OCI-M2 (cell line): ENCODE results near the gene FKTN.
A peak's percentile ranks its signal among the peaks of the same experiment; 100 is the strongest.

ENCODE experiments used
- DNase-seq: peaks from one replicate; lab custom pipeline; 2025; ENCODE audit not compliant: unreplicated experiment; lab: John Stamatoyannopoulos, UW

FKTN gene

DNA sequence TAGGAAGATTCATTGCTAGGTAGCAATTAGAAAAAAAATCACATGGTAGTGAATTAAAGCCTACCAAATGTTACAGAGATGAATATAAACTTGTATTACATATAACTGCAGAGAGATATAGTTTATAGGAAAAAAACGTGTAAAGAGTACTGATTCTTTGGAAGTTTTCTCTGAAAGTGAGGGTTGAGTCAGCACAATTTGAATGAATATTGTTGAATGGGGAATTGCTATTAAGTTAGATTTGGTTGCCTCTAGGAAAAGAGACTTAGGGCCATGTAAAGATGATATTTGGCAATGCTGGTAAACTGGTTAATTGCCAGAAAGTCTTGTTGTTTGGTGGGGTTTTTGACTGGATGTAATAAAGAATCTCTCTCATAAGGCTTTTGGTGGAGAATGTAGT is 67.2 kb downstream of the FKTN start:
- DNase-seq: no peak

DNA sequence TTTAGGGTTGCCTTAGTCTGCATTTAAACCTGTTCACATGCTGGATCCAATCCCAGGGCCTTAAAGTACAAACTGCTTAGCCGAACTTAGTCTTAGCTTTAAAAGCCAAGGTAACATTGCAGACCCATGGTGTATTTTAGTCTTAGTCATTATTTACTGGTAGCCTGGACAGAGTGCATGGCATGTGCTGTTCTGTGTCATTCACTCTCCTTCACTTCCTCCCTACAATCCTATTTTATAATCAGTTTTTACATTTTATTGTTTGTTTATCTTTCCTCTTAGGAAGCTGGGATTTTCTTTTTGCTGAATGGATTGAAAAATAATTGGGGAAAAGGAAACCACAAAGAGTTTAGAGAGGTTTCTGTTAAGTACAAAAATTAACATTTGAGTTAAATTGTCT is 74.9 kb downstream of the FKTN start:
- no peak for DNase-seq

DNA sequence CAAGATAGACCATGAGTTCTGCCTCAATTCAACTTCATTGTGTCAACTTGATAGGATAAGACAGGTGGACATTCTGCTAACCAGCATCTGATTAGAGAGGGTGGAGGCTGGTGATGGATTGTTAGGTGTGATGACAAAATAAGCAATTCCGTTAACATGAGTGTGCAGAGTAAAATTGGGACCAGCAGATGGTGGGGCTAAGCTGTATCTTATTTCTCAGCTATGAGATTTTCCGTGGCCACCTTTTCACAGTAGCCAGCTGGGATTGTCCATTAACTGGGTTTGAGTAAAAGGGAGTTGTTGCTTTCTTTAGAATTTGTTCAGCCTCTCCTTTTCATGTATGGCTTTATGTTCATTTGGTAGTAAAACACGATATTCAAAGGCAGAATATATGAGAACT is 75.5 kb downstream of the FKTN start:
- no peak for DNase-seq

DNA sequence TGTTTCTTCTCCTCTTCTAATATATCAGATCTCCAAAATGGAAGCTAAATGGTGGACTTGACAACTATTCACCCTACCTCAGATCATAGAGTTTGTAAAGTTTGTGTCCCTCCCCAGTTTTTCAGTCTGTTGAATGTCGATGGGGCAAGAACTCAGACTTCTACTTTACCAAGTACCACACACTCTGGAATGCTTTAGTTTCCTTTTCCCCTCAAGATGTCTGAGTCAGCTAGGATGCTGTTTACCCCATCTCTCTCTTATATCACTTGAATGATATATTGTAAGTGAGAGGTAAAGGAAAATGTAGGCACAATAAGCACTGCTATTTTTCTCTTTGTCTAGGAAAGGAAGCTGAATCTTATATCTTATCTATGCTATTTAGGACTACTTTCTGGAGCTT is 78.4 kb downstream of the FKTN start:
- DNase-seq: no peak

DNA sequence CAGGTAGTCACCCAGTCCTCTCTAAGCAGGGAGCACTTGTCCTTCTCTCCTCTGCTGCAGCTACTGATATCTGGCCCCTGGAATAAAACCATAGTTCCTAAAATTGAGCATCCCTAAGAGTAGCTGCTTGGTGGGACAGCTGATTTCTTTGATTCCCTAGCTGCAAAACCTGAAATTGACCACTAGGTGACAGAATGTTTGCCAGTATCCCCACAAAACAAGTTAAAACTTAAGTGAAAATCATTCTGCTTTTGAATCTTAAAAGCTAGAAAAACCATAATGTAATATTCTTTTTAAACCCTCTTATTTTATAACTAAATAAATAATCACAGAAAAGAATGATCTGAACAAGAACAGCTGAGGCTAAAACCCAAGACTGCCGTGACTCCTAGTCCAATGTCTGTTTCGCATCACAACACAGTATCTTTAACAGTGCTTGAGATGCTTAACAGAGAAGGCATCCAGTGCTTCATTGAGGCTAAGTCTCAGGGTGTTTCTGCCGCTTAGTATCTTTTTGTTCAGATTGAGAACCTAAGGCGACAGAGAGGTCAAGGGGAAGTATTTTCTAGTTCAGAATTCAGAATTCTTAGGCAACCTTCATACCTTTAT is 80.0 kb downstream of the FKTN start:
- no peak for DNase-seq

DNA sequence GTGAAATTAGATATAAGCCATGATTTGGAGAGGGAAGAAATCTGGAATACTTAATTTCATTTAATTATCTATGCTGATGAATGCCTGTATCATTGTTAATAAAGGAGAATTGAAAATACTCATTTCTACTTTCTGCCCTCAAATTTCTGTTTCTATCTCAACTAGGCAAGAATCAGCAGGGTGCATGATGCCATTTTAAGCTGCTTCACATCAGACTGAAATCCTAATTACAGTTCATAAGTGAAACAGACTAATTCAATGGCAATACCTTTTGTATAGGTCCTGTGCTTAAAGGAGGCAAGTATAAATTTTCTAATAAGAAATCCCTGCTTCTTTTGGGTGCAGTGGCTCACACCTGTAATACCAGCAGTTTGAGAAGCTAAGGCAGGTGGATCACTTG is 82.0 kb downstream of the FKTN start:
- no peak for DNase-seq

DNA sequence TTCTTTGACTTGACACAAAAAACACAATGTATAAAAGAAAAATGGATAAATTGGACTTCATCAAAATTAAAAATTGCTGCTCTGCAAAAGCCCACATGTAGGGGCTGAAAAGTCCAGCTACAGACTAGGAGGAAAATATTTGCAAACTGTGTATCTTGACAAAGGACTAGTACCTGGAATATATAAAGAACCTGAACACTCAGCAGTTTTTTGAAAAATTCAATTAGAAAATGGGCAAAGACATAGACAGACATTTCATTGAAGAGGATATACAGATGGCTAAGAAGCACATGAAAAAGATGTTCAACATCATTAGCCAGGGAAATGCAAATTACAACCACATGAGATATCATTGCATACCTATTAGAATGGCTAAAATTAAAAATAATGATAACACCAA is 85.9 kb downstream of the FKTN start:
- no peak for DNase-seq

DNA sequence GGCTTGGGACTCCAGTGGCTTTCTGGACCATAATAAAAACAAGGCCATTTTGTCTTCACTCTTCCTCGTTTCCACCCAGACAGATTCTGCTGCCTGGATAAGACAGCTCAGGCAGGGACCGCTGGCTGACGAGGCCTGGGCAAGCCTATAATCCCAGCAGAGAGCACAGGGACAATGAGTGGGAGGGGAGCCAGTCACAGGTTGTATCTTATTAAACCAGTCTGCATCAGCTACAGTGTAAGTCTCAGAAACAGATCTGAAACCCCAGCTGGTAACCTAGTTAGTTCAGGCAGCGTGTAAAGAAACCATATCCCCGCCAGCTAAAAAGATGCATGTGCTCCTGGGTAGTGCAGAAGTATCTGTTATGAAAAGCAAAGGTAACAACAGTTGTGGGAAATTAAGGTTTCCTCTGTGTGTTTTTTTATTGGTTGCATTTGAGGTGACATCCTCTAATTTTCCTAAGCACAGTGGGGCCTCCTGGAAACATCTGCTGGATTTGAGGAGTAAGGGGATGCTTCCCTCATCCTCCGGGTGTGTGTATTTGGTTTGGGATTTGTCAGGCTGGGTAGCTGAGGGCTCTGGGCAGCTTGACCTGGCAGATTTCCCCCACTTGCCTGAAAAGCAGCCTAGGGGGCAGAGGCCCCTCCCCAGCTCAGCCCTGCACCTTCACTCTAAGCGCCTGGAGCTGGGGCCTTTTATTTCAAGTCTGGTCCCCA is 89.1 kb downstream of the FKTN start:
- no peak for DNase-seq

DNA sequence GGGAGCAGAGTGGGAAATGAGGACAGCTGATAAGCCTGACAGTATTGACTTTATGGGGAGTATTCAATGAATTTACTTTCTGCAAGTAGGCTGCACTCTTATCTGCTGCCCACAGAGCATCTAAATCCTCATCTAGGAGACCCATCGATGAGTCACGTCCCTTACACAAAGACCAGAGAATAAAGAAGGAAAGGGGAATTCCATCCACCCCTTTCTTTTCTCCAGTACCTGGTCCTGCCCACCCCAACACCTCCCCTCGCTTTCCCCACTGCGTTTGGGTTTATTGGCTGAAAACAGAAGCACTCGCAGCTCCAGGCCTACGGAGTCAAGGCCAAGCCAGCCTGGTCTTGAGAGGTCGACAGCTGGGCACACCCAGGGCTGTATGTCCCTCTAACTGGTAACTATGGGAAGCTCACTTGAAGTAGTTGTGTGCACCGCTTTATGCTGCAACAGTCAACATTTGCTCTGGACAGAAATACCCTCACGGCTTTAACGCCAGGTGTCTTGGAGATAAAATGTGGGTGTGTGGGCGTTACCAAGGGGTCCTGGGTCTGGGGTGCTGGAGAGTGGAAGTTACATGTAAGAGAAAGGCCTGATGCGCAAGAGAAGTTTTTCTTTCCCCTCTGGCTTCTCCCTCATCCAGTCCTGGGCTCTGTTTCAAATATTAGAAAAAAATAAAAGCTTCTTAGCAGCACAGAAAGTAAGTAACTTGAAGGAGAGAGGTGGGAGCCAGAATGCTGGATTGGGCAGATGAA is 89.8 kb downstream of the FKTN start:
- peak; percentile 24 for DNase-seq

DNA sequence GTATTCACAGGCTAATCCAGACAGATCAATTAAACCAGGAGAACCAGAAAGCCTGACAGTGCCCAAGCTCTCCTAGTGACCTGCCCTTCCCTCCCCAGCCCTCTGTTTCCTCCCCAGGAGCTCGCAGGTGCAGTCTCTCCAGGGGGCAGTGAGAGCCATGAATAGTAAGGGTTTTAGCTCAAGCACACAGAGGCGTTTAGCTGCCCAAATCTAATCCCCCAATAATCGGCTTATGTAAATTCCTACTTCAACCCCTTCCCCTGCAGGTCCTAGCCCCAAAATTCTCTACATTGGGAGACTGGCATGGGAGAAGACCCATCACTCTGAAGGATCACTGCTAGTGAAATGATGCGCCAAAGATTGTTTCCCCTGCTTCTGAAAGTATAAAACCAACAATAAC is 93.9 kb downstream of the FKTN start:
- DNase-seq: no peak

DNA sequence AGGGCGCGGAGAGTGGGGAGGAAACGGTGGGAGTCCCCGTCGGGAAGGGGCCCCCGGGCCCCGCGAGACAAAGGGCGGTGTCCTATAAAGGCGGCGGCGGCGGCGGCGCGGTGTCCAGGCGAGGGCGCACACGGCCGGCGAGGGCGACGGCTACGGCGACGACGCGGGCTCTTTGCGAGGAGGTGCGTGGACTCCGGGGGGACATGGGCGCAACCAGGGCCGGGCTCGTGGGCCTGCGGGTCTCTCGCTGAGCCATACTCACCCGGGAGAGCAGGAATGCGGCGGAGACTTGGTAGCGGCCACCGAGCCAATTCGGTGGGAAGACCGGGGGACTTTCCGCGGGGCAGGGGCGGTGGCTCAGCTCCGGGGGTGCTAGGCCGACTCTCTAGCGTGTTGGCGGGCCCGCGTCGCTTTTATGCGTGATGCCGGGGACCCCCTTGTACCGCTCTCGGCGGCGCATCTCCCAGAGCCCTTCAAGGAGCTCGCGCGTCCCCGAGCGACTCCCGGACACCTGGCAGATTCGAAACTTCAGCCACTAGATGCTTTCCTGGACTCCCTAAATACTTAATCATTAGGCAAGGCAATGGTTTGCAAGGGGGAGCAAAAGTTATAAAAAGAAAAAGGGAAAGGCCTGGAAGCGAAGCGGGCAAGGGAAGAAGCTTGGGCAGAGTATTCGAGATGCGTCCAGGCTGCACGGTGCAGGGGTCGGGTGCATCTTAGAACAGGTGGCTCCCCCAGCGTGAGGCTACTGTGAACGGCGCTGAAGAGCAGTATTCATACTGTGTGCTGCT is 98.4 kb downstream of the FKTN start:
- no peak for DNase-seq

DNA sequence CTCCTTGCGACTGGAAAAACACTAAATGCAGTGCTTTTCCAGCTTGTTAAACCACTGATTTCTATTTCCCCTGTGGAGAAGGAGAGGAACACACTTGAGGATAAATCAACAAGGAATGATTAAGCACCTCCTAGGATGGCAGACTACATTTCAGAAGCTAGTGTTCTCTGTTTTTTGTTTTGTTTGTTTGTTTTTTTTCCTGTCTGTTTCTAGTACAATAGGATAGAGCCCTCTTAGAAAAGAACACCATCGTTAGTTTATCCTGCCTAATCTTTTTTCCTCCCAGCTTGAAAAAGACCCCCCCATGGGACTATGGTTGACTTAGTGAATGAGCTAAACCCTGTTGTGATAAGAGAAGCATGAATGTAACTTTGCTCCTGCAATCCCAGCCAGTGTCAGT is 100.4 kb downstream of the FKTN start:
- DNase-seq: no peak

DNA sequence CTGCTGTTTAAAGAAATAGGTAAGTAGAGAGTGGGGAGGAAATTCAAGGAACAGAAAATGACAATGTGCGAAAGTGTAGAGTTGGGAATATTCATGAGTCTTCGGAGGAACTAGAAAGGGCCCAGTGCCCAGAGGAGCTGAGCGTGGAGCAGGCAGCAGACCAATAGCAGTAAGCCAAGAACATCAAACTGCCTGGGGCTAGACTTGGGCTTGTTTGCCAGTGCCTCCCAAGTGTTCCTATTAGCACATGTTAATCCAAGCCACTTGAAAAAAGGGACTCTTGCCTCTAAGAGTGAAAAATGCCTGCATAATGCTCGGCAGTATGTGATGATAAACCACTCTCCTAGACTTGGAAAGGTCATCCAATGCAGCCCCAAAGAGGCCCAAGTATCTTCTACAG is 103.1 kb downstream of the FKTN start:
- DNase-seq: no peak

DNA sequence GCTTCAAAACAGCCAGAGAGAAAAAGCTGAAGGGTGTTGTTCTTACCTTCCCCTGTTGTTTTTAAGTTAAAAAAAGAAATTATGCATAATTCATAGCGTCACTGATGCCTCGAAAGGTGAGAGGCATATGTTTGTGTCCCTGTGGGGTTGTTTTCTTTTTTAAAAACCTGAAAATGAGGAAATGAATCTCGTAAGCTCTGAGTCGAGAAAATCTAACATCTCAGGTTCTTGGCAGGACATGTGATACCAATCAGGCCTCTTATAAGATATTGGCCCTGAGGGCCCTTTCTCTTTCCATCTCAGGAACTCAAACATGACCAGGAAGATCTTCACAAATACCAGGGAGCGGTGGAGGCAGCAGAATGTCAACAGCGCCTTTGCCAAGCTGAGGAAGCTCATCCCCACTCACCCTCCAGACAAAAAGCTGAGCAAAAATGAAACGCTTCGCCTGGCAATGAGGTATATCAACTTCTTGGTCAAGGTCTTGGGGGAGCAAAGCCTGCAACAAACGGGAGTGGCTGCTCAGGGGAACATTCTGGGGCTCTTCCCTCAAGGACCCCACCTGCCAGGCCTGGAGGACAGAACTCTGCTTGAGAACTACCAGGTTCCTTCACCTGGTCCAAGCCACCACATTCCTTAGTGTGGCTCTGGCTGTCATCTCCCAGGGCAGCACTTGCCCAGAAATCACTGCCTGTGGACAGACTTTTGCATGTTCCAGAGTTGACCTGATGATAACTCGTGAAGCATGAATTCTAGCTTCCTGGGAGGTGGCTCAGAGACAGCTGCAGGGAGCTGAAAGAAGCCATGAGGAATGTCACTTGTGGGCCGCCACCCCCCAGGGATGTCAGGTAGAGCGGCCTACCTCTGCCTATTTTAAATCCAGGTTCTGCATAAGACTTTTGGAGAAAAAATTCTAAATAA is 104.5 kb downstream of the FKTN start, which contains the start of gene TAL2:
Gene TAL2, plus strand, starts transcription at position 274 of the 921 bp plus-strand sequence. Its CDS starts 40 bp downstream, at position 314.
- DNase-seq: no peak

DNA sequence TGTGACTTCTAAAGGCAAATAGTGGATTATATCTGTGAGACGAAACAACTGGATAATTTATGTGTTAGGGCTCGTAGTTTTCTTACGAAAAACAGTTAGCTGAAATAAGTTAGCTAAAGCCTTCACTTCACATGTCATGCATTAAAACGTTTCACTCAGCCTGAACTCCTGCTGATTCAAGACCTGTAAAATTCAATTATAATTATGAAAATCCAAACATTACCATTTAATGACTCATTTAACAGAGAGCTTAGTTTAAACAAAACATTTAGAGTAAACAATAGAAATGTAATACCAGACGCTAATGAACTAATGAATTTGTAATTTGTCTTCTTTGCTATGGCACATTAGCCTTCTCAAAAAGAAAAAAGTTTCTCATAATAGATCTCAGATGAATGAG is 106.0 kb downstream of the FKTN start:
- no peak for DNase-seq

DNA sequence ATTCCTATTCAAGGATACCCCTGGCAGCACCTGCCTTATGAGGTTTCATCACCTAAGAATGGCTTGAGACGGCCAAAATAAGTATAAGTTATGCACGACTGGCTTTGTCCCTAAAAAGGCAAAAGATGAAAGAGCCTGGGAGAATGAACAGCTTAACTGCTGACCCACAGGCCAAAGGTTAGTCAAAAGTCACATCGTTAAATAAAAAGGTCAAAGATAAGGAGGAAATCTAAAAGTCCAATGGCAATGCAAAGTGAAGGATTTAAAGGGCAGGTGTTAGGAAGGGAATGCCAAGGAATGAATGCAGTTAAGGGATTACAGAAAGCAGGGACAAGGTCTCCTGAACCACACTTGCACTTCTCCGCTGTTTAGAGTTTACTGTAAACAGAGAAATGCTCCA is 109.9 kb downstream of the FKTN start:
- DNase-seq: no peak

DNA sequence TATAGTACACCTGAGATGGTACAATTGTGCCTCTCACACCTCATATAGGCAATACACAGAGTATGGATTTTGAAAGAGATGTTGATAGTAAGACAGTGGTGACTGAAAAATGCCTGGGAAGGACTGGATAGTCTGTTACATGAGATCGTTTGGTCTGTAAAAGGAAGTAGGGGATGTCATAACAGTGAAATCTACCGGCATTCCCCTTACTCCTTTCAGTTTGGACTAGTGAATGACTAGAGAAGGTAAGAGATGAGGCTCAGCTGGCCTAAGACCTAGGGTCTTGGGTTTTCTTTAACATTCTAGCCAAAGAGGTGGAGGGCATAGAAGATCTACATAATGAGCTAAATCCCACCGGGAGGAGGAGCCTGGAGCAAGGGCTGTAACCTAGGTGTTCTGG is 112.4 kb downstream of the FKTN start:
- DNase-seq: no peak

DNA sequence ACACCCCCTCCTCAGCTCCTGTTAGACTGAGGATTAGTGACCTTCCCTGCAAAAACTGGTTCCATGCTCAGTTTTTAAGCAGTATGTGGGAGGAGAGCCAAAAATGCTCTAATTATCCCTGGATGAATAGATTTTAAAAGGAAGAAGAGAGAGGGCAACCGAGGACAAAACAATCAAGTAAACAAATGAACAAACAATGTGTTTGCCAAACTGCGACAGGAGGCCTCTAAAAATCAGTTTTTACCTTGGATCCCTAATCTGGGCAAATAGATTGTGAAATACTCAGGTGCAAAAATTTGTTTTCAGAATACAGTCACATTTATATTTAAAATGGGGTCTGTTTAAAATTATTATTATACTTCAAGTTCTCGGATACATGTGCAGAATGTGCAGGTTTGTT is 112.8 kb downstream of the FKTN start:
- DNase-seq: no peak

DNA sequence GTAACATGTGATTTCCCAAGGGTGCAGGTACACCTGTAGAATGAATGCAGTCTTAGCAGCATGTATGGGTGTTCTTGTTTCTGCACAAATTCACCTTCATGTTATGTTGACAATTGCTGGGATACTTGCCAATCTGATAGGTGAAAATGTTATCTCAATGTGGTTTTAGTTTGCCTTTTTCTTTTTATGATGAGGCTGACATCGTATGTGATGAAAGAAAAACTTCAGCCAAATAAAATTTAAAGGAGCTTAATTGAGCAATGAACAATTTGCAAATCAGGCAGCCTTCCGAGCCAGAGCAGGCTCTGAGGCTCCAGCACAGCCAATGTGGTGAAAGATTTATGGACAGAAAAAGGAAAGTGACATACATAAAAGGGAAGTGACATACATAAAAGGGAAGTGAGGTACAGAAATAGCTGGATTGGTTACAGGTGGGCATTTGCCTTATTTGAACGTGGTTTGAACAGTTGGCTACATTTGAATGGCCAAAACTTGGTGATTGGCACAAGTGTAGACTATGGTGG is 114.8 kb downstream of the FKTN start:
- DNase-seq: no peak

DNA sequence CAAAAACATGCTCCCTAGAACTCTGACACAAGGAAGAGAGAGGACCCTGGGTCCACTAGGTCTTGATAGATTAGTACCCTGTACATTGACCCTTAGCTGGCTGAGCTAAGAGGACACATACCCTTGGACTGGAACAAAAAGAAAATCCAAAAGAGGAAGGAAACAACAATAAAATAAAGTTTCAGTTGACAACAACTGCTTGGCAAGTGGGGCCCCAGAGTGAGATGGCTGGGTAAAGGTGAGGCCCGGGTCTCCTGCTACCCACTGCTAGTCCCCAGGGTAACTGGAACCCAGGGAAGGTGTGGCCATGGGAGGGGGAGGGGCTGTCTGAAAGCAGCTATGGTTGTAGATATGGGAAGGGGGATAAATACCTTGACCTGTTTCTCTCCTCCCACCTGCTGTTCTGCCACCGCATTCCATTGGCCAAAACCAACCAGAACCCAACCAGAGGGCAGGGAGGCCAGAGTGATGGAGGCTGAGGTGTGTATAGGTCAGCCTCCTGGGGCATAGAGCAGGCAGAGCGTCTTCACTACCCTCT is 116.0 kb downstream of the FKTN start:
- no peak for DNase-seq
